HuH-7 (cell line): ENCODE results near the gene BFSP1.

Experiments
- DNase-seq: peaks from one replicate; pipeline ENCODE4 v3.0.0; 2011; ENCODE audit warnings: low spot score

BFSP1 gene

DNA sequence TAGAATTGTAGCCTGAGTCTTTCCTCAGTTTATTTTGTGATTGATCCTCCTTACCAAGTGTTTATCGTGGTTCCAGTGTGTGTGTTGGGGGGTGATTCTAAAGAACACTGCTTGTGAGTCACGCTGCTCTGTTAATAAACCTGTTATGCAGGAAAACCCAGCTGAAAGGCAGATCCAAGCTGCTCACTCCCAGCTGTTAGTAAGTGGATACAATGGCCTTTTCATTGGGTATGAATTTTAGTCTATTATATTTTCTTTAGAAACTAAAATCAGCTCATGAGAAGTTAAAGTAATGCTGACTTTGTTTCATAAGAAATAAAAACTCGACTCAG is 26.5 kb upstream of the BFSP1 start:
- DNase-seq: no peak

DNA sequence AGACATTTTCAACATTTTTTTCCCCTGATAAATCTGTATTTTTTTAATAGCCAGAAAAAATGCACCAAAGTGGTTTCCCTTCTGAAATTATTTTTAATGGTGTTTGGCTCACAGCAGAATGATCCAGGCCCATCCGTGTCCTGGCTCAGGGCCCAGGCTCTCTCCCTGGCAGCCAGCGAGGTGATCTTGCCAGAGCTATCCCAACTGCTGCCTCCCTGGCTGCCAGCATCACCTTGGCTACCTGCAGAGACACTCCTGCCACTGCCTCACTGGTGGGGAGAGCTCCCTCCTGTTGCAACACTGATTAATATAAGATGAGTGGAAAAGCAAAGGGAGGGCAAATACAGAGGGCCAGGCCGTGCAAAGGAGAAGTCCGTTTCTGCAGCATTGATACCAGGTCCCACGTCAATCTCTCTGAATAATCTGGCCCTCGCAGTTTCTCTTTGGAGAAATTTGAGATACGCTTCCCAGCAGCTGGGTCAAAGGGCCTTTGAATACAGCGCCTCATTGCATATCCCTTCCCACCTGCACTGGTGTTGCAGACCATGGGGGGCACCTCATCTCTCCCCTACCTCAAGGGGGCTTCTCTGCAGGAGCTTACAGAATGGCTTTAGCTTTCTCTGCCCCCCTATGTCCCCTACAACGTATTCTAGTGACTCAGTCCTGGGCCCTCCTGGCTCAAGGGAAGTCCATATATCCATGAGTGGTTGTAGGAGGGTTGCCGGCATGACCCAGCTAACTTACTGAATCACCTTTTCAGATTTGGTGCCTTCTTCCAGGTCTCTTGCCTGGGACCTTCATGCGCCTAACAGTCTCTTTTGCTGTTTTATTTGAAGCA is 25.9 kb upstream of the BFSP1 start:
- DNase-seq: no peak

DNA sequence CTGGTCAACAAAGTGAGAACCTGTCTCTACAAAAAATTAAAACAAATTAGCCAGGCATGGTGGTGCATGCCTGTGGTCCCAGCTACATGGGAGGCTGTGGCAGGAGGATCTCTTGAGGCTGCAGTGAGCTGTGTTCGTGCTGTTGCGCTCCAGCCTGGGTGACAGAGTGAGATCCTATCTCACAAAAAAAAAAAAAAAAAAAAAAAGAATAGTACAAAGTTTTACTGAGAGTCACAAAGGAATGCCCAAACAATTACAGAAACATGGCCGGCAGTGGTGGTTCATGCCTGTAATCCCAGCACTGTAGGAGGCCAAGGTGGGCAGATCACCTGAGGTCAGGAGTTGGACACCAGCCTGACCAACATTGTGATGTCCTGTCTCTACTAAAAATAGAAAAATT is 23.9 kb upstream of the BFSP1 start:
- no peak for DNase-seq

DNA sequence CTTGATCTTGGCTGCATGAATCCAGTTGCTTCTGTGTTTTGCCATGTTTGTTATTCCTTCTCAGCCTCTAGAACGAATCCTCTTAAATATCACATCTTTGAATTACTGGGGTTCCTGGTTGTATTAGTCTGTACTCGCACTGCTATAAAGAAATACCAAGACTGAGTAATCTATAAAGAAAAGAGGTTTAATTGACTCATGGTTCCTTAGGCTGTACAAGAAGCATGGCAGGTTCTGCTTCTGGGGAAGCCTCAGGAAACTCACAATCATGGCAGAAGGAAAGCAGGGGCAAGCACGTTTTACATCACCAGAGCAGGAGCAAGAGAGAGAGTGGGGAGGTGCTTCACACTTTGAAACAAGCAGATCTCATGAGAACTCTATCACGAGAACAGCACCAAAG is 18.0 kb upstream of the BFSP1 start:
- no peak for DNase-seq

DNA sequence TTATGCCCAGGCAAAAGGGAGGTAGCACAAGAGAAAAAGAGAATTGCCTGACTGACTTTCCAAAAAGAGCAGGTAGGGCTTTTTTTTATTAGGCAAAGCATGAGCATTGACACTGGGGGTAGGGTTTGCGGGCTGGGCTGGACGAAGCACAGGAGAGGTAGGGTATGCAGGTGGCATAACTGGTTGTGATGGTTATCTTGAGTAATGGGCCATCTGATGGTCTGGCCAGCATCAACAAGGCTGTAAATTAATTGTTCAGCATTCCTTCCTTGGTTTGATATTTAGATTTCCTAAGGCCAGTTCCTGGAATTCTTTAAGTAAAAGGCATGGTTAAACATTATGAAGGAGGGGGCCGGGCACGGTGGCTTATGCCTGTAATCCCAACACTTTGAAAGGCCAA is 13.9 kb upstream of the BFSP1 start:
- DNase-seq: no peak

DNA sequence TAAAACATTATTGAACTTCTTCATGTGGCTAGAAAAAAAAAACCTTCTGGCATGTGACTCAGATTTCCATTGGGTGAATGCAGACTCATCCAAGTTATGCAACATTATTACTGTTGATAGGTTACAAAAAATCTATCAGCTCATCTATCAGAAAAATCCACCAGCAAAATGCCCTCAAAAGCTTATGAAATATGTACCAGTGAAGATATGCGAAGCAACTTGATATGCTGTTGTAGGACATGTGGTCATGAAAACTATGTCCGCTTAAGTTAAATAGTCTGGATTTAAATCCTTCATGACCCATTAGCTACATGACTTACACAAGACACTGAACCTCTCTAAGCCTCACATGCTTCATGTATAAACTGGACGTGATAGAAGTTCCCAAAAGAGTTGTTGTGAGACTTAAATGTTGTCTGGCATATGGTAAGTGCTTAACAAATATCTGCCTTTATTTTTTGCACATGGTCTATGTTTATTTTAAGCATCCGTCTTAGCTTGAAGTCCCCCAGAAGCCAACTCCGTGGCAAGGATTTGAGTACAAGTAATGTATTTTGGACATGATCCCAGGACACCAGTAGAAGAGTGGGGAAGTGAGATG is 12.5 kb upstream of the BFSP1 start:
- DNase-seq: no peak

DNA sequence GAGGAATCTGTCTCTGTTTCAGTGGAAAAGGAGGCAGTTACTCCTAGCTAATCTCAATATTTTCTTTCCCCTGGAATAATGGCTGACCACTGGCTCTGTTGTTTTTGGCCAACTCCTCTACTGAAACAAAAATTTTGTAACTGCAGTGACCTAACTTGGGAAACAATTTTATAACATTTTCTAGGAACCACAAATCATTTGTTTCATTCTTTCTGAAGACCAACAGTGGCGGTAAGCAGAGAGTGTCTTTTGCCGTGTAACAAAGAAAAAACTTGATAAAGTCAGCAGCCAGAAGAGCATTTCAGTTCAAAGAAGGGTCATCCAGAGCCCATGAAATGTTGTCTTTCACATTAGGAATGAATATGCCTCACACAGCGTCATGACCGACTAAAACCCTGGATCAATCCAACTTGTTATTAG is 11.8 kb upstream of the BFSP1 start:
- DNase-seq: no peak

DNA sequence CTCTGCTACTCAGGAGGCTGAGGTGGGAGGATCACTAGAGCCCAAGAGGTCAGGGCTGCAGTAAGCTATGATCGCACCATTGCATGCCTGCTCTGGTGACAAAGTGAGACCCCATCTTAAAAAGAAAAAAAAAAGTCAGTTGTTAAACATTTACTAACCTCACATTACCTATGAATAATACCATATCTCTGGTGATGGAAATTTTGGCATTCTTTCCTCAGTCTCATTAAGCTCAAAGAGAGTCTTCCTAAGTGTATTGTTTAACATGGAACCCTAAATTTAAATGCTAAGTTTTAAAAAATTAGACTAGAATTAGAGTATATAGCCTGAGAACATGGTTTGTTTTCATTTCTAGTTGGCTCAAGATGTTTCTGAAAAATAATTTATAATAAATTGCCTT is 11.3 kb upstream of the BFSP1 start:
- no peak for DNase-seq

DNA sequence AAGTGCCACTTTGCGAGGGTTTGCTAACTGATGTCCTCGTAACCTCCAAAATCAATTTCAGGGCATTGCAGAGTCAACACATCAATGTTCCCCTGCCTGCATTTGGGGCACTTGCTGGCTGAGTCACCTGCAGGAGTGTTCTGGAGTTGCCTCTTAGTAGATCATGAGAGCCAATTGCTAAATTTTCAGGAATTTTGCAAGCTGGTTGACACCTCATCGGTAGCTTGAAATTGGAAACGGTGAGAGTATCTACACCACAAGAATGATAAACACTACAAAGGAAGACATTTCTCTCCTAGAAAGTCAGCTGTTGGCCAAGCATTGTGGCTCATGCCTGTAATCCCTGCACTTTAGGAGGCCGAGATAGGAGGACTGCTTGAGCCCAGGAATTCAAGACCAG is 10.8 kb upstream of the BFSP1 start:
- no peak for DNase-seq

DNA sequence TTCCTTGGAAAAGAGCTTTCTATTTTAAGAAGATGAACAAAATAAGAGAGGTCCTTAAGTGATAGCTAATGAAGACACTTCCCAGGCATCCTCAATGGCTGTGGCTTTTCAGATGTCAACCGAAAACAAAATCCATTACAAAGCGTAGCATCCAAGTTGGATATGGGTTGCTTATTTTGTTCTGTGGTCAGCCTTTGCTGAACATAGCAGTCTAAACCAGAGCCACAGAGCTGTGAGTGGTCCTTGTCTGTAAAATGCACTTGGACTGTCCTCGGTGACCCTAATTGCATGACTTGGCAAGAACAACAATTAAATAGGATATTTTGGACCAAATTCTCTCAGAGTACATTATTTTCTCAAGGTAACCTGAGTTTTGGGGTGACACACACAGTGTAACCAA is 10.4 kb upstream of the BFSP1 start:
- no peak for DNase-seq

DNA sequence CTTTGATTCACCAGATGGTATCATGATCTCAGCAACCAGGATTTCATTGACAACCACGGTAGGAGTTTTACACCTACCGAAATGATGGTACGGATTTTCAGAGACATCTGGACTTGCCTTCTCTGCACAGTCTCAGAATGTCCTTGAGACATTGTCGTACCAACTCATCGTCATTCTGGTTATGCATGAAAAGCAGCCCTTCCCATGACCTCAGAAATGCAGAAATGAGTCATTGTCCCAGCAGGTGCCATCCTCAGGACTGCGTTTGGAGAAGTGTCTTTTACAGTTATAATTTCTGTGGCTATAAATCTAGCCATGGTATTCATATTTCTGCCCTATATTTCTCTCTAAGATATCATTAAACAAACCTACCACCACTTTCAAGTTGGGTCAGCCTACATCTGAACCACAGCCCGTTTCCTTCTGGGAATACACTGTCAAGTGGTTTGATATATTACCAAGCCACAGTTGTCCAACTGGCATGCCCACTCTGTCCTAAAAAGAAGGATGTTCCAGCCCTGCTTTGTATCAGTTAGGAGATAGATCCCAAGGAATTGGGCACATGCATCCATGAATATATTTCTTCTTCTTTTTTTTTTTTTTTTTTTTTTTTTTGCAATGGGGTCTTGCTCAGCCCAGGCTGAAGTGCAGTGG is 7.5 kb upstream of the BFSP1 start:
- no peak for DNase-seq

DNA sequence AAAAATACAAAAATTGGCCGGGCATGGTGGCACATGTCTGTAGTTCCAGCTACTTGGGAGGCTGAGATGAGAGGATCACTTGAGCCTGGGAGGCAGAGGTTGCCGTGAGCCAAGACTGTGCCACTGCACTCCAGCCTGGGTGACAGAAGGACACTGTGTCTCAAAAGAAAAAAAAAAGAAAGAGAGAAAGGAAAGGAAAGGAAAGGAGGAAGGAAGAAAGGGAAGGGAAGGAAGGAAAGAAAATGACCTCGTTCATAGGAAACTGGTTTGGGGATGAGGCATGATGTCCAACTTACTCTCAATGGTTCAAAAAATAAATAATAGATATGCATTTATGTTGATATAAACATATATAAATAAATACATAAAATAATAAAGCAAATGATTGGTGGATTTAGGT is 6.8 kb upstream of the BFSP1 start:
- no peak for DNase-seq

DNA sequence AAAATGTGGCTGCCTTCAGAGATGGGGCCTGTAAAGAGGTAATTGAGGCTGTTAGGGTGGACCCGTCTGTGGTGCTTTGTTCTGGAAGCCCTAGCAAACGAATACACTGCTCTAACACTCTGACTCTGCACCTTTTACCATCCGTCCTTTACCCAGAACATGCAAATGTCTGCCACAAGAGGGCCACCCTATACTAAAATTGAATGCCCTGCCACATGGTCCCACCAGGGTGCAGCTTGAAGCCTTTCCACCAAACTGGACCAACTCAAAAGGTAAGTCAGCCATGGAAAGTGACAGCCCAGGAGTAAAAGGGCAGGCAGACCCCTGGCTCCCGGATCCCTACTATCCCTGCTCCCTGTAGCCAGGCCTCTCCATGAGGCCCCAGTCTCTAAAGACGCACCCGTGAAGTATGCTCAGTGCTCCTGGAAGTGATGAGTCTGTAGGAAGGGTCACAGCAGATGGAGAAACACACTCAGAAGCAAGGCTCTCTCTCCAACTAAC is 5.8 kb upstream of the BFSP1 start:
- peak; percentile 95 for DNase-seq

DNA sequence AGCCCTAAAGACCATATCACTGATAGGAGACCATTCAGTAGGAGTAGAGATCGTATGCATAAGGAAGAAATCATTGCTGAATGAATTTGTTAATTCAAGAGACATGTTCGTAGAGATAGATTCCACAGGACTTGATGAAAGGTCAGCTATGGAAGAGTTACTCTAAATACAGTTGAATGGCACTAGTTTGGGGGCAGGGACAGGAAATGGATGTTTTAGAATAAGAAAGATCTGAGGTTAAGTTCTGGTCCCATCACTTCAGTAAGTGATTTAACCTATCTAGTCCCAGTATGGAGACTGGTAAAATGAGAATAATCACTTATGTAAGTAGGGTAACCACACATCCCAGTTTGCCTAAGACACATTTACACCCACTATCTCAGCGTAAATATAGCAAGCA is 2.9 kb upstream of the BFSP1 start:
- no peak for DNase-seq

DNA sequence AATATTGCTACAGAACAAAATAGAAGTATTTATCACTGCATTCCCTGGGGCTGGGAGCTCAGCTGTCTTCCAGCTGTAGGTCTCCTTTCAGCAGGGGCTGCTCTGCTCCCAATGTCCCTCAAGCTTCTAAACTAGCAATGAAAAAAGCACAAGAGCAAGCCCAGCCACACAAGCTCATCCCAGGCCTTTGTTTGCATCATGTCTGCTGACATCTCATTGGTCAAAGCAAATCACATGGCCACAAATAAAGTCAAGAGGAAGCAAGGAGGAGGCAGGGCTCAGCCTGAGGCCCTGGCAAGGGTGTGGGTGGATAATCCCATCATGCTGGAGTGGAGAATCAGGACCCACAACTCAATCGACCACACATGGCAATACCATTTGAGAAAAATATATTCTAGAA is 2.2 kb upstream of the BFSP1 start:
- DNase-seq: peak; percentile 87

DNA sequence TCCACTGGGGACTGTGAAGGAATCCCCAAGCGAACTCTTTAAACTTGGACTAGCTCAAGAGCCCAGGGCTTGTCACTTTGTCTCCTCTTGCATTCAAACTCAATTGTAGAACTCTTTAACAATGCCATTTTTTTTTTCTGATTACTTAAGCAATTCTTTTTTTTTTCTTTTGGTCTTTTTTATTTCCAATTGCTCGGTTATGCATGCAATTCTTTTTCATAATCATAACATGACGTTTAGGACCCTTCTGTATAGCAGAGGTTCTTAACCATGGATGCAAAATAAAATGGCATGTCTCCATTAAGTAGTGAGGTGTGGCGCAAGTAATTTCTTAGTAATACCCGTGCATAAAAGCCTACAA is 466 bp upstream of the BFSP1 start:
- DNase-seq: no peak

DNA sequence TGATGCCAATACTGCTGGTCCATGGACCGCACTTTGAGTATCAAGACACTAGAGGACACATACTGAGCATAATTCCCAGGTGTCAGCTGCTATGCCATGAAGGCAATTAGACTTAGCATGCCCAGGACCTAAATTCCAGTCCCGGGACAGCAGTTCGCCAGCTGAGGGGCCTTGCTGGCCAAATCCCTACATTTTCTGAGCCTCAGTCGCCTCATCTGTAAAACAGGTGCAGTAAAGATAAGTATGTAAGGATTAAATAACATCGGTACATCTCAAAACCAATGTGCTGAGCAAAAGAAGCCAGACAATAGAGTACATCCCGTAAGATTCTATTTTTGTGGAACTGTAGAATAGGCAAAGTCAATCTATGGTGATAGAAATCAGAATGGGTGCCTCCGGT is 1.0 kb downstream of the BFSP1 start:
- DNase-seq: no peak

DNA sequence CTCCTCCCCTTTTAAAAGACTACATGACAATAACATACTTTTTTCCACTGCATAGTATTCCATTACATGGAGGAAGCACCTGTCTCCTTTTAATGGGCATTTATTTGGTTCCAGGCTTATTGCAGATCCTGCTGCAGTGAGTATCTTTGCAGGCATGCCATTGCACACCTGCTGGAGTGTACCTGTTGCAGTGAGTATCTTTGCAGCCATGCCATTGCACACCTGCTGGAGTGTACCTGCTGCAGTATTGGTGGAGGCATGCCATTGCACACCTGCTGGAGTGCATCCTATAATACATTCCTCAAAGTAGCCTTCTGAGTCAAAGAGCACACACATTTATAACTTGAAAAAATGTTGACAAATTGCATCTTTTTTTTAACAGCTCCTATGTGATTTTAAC is 1.6 kb downstream of the BFSP1 start:
- DNase-seq: no peak

DNA sequence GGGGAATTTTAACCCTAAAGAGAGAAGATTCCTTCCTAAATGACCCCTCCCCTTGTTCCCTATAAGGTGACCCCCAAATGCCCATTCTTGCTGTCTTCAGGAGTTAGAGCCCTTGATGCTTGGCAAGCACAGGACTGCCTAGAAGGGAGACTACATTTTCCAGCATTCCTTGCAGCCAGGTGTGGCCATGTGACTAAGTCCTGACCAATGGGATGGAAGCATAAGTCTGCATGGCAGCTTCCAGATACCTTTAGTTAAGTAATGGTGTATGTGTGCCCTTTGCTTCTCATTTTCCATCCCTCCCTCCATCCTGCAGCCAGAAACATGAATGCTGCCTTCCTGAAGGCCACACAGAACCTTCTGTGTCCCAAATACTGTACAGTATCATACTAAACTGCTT is 5.5 kb downstream of the BFSP1 start:
- peak; percentile 60 for DNase-seq

DNA sequence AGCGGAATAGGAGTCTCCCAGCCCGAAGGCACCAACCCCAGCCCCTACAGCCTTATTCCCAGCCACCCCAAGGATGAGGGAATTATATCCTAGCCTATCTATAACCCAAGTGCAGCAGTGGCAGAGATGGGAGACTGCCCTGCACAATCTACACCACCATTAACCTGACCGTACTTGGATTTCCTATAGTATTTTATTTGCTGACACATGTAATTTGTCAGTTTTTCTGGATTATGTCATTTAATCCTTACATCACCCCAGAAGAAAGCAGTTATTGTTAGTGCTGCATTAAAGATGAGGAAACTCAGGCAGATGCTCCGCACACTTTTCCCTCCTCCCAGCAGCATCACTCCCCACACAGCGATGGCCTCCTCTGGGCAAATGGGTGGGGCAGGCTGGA is 6.0 kb downstream of the BFSP1 start:
- DNase-seq: no peak

DNA sequence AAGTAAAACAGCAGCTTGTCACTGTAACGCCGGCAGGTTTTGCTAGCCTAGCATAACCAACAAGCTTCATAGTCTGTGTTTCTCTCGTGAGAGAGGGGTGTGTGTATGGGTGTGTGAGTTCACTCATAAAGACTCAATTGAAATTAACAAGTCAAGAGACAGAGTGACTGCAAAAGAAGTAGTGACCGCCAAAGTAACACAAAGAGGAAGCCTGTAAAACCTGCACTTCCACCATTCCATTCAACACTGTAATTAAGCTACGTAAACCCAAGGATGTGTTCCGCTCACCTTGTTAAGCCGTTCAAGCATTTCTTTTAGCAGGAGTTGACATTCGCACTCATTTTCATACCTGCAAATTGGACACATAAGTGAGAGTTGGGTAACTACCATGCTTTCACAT is 6.6 kb downstream of the BFSP1 start:
- no peak for DNase-seq

DNA sequence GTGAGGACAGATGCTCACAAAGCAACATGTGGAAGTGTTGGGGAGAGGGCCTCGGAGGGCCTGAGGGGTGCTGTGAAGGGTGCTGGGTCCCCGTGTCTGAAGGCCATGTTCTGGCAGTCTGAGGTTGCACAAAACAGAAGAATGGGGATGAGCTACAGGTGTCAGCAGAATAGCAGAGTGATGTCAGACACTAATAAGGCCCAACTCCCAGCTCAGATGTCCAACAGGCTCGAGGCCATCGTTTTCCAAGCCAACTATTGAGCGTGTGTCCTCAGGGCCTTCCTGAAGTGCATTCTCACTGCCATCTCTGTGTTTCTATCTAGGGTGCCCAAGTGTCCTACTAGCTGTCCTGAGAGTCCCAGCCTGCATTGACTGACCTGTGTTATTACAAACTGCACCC is 7.9 kb downstream of the BFSP1 start:
- DNase-seq: no peak

DNA sequence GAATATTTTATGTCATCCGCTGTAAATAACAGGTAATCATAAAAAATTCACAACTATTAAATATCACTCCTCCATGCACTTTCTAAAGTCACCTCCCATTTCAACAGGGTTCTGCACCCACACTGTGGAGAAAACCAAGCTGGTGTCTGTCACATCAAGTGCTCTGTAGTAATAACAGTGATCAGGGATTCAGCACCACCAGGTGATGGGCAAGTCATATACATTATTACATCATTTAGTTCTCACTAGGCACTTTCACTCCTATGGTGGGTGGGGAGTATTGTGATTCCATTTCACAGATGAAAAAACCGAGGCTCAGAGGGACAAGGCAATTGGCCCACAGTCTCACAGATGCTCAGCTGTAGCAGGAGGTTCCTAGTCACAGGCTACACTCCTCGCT is 8.7 kb downstream of the BFSP1 start:
- DNase-seq: no peak

DNA sequence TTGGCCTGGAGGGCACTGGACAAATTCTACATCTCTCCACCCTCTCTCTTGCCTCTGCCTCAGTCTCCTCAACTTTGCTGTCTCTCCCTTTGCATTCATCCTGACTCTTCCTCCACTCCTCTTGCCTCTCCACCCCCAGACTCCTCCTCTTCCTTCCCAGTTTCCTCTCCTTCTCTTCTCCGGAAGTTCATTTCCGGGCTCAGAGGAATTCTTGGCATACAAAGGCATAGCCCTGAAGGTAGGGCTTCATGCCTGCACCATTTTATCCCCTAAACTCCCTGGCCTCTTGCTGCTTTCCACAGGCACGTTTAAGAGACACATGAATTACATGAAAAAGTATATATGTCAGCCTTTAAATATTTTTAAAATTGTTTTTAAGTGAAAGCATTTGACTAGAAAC is 10.6 kb downstream of the BFSP1 start:
- DNase-seq: no peak
